ENCODE data around the gene PLEKHM3.

The PLEKHM3 gene, protein sequence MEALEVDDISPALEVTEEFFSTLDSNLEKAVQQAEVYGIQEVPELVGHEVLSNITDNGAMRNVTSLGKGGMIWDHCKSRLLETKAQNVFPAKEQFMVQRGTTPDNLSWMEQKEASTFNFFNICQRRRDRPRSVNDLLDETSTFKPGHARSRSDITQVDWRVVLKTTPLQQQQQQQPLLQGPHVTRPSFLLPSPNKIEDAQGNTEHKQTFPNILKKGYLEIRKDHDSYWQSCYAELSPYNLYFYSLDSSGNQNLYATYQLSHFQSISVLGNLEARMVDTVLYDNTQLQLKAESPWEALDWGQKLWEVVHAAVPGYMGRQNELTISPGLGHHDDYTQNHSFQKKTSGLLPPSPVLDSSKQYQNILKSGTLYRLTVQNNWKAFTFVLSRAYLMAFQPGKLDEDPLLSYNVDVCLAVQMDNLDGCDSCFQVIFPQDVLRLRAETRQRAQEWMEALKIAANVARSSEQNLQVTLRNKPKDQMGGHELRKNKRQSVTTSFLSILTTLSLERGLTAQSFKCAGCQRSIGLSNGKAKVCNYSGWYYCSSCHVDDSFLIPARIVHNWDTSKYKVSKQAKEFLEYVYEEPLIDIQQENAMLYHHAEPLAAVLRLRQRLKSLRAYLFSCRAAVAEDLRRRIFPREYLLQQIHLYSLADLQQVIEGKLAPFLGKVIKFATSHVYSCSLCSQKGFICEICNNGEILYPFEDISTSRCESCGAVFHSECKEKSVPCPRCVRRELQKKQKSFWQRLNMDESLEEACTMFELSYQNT

DNA sequence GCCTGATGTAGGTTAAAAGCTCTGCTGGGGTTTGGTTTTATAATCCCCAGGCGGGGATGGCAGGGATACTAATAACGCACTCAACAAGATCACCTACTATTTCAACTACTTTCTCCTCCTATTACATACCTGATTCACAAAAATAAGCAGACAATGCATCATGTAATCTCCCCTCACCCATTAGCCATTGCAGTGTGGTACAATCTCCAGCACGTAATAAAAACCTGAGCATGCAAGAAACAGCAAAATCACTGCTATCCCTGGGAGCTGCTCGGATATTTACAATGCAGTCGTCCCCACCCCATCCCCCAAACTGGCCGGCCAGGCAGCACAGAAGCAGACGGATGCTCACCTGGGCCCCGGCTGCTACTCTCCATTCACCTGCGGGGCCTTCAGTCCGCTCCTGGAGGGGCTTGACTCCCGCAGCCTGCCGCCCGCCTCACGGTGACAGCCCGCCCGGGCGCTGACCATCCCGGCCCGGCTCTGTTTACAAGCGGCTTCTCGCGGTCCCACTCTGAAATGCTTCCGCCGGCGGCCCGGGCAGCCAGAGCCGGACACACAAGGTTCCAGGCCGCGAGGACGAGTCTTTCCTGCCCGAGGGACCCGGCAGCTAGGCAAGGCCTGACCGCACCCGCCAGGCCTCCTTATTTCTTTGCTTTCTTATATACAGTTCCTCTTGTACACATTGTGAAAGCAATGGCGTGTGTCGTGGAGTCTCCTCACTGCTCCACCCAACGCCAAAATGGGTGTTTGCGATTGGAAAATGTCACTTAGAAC lies at the start of gene PLEKHM3:
Gene PLEKHM3, minus strand, starts transcription at position 491 of the 777 bp plus-strand sequence. CDS start 23,888 bp downstream, outside the sequence.
- peak; percentile 79 for DNase-seq (ENCODE audit: low read depth)

DNA sequence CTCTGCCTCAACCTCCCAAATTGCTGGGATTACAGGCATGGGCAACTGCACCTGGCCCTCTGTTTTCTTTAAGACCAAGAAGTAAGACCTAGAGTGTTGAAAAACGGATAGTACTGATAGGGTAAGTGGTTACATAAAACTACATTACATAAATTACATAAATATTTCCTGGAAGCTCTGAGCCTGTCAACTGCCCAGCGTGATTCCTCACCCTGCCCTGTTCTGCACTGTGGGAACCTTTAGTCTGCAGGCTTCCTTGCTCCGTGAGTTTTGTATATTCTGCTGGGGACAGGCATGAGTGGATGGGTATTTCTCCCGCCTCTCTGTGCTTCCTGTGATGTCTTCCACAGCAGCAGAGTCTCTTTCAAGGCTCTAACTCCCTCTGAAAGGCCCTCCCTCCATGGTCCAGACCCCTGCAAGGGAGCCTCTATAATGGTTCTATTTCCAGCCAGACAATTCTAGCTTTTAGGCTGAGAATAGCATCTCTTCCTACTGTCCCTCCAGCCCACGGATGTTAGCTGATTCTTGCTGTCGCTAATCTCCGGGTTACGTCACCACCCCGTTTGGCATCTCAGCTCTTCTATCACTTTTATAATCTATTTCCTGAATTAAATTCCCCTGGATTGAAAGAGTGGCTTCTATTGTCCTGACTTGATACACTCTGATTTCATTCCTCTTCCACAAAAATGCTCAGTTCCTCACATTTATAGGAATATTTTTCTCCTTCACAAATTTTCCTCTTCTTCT lies 49.5 kb upstream of the PLEKHM3 start:
- peak; percentile 24 for DNase-seq (ENCODE audit: low read depth)

DNA sequence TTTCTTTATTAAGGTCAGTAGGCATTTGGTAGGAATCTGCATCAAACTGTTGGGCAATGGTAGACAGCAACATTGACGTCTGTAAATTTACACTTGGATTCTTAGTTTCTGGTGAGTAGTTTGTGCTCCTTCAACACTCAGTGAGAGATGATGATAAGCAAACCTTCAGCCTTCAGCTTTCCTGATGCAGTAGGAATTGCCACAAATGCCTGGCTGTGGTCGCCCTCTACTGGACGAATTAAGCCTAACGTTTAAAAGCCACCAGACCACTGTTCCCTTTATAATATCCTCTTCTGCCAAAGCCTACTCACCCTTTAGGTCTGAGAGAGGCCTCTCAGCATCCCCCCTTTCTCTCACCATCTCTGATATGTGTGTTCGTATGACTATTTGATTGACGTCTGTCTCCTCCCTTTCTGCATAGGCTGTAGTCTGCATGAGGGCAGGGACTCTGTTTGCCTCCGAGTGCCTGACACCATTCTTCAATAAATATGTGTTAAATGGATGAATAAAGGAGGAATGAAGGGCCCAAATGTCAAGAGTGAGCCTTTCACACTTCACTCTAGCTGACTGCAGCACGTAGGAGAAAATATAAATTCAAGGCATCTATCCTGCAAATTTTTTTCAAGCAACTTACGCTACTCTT lies 47.0 kb upstream of the PLEKHM3 start:
- DNase-seq (ENCODE audit: low read depth), result peak; percentile 72

DNA sequence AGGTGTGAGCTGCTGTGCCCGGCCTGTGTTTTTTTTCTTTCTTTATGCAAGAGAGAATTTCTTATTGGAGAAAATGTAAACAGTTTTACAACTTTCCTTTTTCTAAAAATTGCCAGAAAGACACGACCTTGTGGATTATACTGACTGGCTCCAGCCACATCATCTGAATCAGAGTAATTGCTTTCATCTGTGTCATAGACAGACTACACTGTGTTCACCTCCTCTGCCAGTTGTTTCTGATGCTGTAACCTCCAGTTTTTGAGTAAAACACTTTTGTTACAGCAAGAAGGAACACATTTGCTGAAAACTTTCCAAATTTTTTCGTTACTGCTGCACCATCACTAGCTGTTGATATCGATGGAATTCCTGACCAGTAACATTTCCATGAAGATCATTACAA lies 43.9 kb upstream of the PLEKHM3 start:
- DNase-seq (ENCODE audit: low read depth), result peak; percentile 66

DNA sequence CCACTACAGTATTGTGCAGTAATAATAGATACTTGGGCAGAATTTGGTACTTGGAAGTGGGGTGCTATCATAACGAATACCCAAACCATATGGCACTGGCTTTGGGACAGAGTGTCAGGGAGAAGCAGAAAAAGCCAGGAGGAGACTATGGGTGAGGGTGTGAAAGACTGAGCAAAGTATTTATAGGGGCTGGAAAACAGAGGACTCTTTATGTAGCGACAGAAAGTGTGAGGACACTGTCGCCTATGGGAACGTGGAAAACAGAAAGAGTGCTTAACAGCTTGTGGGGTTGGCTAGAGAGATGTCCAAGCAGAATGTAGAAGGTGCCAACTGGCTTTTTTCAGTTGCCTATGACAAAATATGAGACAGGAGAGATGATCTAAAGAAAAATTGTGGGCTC lies 40.7 kb upstream of the PLEKHM3 start:
- no peak for DNase-seq (ENCODE audit: low read depth)

DNA sequence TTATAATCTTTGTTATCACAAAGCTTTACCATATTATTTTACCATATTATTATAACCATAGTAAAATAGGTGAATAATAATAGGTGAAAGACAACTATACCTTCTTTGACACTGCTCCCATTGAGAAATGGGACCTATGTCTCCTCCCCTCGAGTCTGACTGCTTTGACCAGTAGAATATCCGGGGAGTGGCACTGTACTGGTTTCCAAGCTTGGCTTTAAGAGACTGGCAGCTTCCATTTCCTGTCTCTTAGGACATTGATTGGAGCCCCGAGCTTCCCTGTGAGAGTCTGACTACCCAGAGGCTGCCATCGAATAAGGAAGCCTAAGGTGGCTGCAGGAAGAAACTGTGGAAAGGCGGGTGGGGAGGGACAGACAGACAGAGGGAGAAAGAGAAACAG lies 40.1 kb upstream of the PLEKHM3 start:
- no peak for DNase-seq (ENCODE audit: low read depth)

DNA sequence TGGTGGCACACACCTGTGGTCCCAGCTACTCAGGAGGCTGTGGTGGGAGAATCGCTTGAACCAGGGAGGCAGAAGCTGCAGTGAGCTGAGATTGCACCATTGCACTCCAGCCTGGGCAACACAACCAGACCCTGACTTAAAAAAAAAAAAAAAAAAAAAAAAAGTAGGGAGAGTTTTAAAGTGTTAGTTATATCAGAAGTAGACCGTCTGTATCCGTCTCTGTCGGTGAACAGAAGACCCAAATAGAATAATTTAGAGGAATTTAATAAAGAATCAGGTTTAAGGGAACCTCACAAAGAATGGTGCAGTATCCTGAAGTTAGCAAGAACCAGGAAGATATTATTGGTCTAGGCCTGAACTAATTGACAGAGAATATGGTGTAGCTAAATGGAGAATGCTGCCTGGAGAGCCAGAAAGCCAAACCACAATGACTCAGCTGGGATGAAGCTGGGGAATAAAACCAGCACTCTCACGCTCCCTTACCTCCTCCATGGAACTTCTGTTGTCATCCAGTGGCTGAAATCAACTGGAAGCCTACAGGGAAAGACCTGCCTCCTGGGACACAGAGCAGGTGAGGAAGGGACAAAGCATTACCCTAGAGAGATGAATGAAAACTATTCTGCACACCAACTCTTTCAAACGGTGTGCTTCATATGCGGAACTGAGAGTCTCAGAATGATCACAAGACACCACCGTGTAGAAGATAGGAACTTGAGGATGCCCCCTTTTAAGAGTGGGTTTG lies 39.1 kb upstream of the PLEKHM3 start:
- DNase-seq (ENCODE audit: low read depth), result peak; percentile 97

DNA sequence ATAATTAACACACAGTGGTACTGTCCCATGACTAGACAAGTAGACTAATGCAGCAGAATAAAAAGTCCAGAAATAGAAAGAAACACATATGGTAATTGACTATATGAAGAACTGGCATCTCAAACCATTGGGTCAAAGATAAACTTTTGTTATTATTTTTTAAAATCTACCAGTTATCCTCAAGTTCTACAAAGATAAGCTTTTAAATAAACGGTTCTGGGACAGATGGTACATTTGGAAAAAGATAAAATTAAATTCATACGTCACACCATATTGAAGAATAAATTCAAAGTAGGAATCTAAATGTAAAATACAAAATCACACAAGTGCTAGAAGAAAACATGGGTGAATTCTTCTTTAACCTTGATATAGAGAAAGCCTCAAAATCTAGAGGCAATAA lies 37.6 kb upstream of the PLEKHM3 start:
- DNase-seq (ENCODE audit: low read depth), result no peak

DNA sequence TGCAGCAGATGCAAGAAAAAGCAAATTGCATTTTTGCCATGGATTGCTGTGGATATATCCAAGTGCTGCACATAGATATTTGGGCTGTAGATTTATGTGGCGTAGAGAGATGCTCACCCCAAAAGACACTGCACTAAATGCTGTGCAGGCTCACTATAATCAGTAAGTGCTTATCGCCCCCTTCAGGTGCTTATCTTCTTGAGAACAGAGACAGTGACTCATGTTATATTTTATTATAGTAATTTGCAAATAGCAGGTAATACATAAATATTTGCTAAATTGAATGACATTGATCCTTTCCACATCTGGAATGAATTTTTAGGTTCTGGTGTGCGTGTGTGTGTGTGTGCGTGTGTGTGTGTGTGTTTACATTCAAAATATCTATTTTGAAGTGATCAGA lies 36.8 kb upstream of the PLEKHM3 start:
- DNase-seq (ENCODE audit: low read depth), result peak; percentile 50

DNA sequence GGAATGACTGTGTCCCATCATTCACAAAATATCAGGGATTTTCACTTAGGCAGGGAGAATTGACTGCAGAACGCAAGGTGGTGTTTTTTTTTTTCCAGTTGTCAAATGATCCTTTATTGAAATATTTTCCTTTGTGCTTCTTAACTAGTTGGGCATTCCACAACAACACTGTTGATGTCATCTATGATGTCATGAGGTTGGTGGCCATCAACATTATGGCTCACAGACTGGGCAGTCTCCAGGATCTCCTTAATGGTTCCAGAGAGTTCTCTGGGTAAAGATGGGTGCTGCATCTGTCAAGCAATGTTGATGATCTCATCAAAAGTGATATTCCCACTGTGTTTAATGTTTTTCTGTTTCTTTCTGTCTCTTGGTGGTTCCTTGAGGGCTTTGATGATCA lies 31.8 kb upstream of the PLEKHM3 start:
- DNase-seq (ENCODE audit: low read depth), result no peak

DNA sequence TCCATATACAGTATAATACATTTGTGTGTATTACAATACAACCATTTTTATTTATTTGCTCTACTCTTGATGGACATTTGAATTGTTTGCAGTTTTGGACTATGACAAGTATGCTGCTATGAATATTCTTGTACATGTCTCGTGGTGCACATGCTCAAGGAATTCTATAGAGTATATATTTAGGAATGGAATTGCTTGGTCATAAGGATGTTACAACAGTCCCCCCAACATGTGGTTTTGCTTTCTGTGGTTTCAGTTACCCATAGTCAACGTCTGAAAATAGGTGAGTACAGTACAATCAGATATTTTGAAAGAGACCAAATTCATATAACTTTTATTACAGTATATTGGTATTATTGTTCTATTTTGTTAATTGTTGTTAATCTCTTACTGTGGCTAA lies 24.1 kb upstream of the PLEKHM3 start:
- DNase-seq (ENCODE audit: low read depth), result no peak

DNA sequence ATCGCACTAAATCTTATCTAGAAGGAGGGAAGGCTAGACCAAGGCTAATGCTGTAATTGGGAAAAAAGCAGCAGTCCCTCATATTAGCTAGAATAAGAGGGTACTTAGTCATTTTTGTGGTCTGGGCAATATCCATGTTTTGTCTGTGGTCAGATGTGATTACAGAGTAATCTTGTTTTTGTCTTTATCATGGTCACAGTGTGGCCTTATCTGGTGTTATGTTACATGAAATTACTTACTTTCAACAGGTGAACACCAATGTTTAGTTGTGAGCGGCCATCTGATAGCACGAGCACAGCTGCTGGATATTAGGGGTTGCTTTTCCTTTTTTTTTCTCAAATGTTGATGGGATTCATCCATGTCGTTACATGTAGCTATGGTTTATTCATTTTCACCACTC lies 23.7 kb upstream of the PLEKHM3 start:
- no peak for DNase-seq (ENCODE audit: low read depth)

DNA sequence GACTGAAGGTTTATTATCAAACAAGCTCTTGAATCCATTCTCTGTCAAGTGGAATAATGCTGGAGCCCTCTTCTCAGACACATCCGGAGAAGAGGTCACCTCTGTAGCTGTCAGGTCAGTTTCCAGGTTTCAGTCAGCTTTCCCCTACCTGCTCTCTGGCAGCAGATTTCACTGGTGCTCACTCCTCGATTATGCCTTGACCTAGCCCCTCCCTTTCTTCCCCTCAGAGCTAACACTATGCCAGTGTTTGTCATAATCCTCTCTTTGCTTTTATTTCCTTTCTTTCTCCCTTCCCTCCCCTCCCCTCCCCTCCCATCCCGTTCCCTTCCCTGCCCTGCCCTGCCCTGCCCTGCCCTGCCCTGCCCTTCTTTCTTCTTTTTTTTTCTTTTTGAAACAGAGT lies 22.5 kb upstream of the PLEKHM3 start:
- no peak for DNase-seq (ENCODE audit: low read depth)

DNA sequence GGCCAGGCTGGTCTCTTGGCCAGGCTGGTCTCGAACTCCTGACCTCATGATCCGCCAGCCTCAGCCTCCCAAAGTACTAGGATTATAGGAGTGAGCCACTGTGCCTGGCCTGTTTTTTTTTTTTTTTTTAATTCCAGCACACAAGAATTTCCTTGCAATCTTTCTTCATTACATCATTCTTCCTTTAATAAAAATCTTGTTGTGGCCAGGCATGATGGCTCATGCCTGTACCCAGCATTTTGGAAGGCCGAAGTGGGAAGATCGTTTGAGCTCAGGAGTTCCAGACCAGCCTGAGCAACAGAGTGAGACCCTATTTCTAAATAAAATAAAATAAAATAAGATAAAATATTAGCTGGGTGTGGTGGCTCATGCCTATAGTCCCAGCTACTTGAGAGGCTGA lies 21.4 kb upstream of the PLEKHM3 start:
- peak; percentile 75 for DNase-seq (ENCODE audit: low read depth)

DNA sequence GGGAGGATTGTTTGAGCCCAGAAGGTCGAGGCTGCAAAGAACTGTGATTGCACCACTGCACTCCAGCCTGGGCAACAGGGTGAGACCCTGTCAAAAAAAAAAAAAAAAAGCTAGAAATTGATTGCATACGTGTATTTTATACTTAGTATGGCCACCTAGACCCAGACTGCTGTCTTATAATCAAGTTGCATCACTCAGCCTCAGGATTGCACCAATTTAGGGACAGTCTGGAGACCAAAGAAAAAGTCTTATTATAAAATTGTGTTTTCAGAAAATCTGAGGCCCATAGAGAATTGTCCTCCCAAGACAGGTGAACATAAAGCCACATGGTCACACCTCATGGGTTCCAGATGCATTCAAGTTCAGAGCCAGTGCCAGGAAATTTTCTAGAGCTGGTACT lies 17.1 kb upstream of the PLEKHM3 start:
- DNase-seq (ENCODE audit: low read depth), result no peak

DNA sequence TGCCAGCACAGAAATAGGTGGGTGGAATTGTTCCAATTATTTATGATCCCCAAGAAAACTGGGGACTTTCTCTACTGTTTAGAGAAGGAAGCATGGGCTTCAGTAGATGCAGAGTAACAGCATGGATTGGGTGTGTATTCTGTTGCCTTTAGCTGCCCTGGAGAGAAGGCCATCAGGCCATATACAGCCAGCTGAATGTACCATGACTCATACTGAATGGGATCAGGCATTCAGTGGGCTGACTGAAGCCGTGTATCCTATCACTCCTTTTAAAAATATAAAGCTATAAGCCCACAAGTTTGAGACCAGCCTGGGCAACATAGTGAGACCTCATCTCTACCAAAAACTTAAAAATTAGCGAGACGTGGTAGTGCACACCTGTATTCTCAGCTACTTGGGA lies 16.7 kb upstream of the PLEKHM3 start:
- DNase-seq (ENCODE audit: low read depth), result peak; percentile 78

DNA sequence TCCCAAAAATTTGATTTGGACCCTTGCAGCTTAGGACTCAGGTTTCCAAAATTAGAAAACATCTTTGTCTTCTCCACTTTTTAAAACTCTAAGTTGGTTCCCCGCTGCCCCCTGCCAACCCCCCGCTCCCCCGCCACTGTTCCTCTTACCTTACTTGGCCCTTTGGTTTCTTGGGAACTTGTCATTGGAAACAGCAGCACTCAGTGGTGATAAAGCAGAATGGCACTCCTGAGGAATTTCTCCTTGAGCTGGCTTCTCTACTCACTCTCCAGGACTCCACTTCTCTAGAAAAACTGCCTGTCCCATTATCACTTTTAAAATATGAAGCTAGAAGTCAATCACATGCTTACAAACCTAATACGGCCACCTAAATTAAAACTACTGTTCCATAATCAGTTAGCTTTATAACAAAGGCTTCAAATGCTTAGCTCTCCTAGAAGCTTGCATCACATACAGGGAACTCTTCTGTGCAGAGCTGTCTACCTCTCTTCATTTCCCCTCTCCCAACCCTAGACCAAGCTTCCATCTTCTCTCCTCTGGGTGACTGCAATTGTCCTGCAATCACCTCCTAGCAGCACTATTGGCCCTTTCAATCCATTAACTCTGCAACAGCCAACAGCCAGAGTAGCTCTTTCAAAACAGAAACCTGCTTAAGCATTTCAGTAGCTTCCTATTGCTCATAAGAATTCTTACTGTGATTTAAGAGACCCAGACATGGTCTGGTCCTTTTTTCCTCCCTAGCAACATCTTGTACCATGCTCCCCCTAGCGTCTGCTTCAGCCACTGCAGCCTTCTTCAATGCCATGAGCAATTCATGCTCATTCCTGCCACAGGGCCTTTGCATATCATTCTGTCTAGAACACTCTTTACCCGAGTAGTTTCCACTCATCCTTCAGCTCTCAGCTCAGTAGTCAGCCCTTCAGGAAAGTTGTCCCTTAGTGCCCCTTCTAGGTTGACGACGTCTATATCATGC lies 15.2 kb upstream of the PLEKHM3 start:
- DNase-seq (ENCODE audit: low read depth), result peak; percentile 82

DNA sequence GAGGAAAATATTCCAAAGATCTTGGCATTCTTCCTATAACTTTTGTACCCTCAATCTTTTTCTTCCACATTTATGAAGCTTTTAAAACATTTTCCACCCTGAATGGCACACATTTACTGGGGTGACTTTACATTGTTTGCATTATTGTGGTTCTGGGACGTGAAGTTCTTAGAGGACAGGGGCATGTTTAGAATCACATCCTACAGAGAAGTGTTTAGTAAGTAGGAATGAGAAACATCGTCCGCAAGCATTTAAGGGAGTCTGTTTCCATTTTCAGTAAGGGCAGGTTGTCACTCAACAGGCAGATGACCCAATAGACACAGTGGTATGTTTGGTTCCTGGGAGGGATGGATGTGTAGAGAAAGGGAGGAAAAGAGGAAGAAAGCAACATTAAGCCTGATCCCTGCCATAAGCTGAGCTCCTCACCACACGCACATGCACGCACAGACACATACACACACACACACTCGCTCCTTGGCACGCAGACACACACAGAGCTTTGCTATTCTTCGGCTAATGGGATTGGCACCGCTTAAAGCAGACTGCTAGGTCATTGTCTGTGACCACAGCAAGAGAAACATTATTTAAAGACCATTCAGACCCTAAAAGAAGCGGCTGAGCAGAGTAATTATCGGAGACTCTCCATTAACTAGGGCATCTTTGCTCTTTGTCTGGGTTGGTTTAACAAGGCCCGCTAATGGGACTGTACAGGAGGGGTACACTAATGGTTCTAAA lies 14.2 kb upstream of the PLEKHM3 start:
- DNase-seq (ENCODE audit: low read depth), result peak; percentile 83

Measured in EH (cell line).